GM12801 (cell line): ENCODE results near the gene STK11IP.

Experiments
- CTCF ChIP-seq: IDR thresholded peaks from one replicate; pipeline ENCODE4 v1.5.1; 2011; ENCODE audit warnings: control low read depth; ENCODE audit not compliant: insufficient read length; ENCODE audit errors: extremely low read depth

The STK11IP gene

GRCh38 chr2:219636941-219637841, 39.5 kb downstream of the STK11IP start:
- no peak for TF ChIP-seq CTCF

- no peak for TF ChIP-seq CTCF
Observed at GRCh38 chr2:219637842-219638185, 40.2 kb downstream of the STK11IP start.

- no peak for TF ChIP-seq CTCF
Observed at GRCh38 chr2:219638217-219638947, 40.7 kb downstream of the STK11IP start.

- no peak for TF ChIP-seq CTCF
Observed at GRCh38 chr2:219638948-219639755, 41.5 kb downstream of the STK11IP start.

- TF ChIP-seq CTCF, result no peak
Observed at GRCh38 chr2:219641390-219642068, 43.9 kb downstream of the STK11IP start.

- no peak for TF ChIP-seq CTCF
Observed at GRCh38 chr2:219642069-219642454, 44.4 kb downstream of the STK11IP start.
